Lower lobe of right lung (tissue), 2 donors: ENCODE measurements around the gene PDE11A. TPM values are rescaled to one million over a fixed set of nuclear protein-coding genes. Genes with fewer than 3 reads are reported as not detected.

Experiments used
- ATAC-seq, 2 donors: fragments of 200-7000 bp; cut with Tn5 transposase; one replicate each; pipeline ENCODE4 v1.9.1; 2020 to 2022; ENCODE audit warnings: mild to moderate bottlenecking in 2 of 2, moderate library complexity in 2 of 2
- DNase-seq: peaks from one replicate; pipeline ENCODE4 v3.0.0-alpha.2; 2020
- H3K27ac ChIP-seq: fragments of 200-600 bp; one replicate; pipeline ENCODE4 v1.8.0; 2022
- H3K27me3 ChIP-seq: fragments of 200-600 bp; one replicate; pipeline ENCODE4 v1.8.0; 2022; ENCODE audit warnings: low read depth
- H3K36me3 ChIP-seq: fragments of 200-600 bp; one replicate; pipeline ENCODE4 v1.8.0; 2022; ENCODE audit warnings: mild to moderate bottlenecking
- H3K4me1 ChIP-seq: fragments of 200-600 bp; one replicate; pipeline ENCODE4 v1.8.0; 2022
- H3K4me3 ChIP-seq: fragments of 200-600 bp; one replicate; pipeline ENCODE4 v1.8.0; 2022; ENCODE audit warnings: mild to moderate bottlenecking
- H3K9me3 ChIP-seq: fragments of 200-600 bp; one replicate; pipeline ENCODE4 v1.8.0; 2022
- intact Hi-C: fragments of 100-400 bp; cut with DNase I; formaldehyde crosslinking; loops from one replicate; pipeline ENCODE4 v1.11.0; 2022
- total RNA-seq: library from RNA; stranded (reverse); fragmentation: NEBNext Ultra II Directional; extraction: Animal tissue kit (Norgen Biotek cat#: 25700); gene quantifications from one replicate; pipeline ENCODE4 v1.2.1, GENCODE V29; 2021
- TF ChIP-seq, protein P1 (sequence below): fragments of 200-600 bp; IDR thresholded peaks from one replicate; pipeline ENCODE4 v1.8.0; 2022; ENCODE audit warnings: antibody characterized with exemption, mild to moderate bottlenecking
- donor health status: DM: no; HTN: yes; CAD: no; lungs with severe emphysema.

Gene PDE11A
- total RNA-seq, 1 donor from 2014 or later: 0.27 TPM

DNA sequence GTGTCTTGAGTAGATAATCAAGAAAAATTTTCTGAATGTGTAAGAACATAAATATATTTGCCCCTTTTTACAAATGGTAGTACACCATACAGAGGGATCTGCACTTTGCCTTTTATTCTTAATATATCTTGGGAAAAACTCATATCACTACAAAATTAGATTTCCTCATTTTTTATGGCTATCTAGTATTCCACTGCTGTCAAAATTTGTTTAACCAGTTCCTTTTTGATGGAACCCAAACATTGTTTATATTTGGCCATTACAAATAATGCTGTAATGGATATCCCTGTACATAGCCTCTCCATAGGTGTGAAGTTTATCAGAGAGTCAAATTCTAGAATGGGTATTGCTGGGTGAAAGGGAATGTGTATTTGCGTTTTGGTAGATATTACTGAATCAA is 436.9 kb downstream of the PDE11A start:
- H3K27me3 ChIP-seq: no peaks in the 10 kb centered on the region
- no peak overlapping the region for H3K4me3 ChIP-seq
- DNase-seq: no peak
- no peaks in the 10 kb centered on the region for H3K9me3 ChIP-seq
- no peak overlapping the region for H3K27ac ChIP-seq
- intact Hi-C loops: no loop called here
- ATAC-seq: no peak
- no peaks in the 10 kb centered on the region for H3K36me3 ChIP-seq
- H3K4me1 ChIP-seq: no peaks in the 10 kb centered on the region
- TF ChIP-seq, protein P1, sequence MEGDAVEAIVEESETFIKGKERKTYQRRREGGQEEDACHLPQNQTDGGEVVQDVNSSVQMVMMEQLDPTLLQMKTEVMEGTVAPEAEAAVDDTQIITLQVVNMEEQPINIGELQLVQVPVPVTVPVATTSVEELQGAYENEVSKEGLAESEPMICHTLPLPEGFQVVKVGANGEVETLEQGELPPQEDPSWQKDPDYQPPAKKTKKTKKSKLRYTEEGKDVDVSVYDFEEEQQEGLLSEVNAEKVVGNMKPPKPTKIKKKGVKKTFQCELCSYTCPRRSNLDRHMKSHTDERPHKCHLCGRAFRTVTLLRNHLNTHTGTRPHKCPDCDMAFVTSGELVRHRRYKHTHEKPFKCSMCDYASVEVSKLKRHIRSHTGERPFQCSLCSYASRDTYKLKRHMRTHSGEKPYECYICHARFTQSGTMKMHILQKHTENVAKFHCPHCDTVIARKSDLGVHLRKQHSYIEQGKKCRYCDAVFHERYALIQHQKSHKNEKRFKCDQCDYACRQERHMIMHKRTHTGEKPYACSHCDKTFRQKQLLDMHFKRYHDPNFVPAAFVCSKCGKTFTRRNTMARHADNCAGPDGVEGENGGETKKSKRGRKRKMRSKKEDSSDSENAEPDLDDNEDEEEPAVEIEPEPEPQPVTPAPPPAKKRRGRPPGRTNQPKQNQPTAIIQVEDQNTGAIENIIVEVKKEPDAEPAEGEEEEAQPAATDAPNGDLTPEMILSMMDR: no peak

DNA sequence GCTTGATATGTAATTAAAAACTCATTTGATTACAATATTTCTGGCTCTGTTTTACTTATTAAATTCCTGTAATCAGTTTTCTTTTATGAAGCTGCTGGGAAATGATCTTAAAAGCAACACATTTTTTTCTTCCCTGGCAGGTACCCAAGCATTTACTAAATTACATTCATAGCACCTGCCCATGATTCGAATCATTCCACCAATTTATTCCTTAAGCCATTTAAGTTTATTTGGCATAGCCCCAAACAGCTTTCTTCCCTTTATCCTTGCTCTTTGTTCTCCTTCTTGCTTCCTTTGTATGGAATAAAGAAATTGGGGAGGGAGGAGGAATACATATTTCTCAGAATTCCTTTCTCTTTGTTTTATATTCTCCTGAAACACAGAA is 438.7 kb downstream of the PDE11A start:
- ATAC-seq: no peak
- intact Hi-C loops: no loop called here

DNA sequence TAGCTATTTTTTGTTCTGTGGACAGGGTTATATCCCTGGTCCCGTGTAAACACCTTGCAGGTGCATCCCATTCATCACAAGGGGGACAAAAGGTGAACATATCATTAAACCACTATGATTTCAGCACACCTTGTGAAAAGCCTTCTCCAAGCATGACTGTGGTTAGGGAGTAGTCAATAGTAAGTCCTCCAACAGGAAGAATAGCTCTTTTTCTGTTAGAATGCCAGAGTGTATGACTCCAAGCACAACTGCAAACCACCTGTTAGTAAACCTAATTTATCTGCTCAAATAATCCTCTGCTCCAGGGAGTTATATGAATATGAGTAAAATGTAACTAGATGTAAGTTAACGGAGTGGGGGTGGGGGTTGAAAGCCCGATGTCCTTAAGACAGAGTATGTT is 439.5 kb downstream of the PDE11A start:
- Histone ChIP-seq H3K36me3 (no peaks in the 10 kb centered on the region), H3K4me3 (no peak overlapping the region), H3K27ac (no peak overlapping the region), H3K27me3 (no peaks in the 10 kb centered on the region), H3K4me1 (no peaks in the 10 kb centered on the region), H3K9me3 (no peaks in the 10 kb centered on the region)
- TF ChIP-seq, protein P1: no peak
- intact Hi-C loops: no loop called here
- ATAC-seq (no peak), DNase-seq (no peak)

More for the DNA sequence above, 438.7 kb downstream of the PDE11A start:
- TF ChIP-seq, protein P1: no peak
- no peaks in the 10 kb centered on the region for H3K9me3 ChIP-seq
- H3K27ac ChIP-seq: no peak overlapping the region
- peak overlapping the region; percentile 28 for H3K4me3 ChIP-seq
- no peaks in the 10 kb centered on the region for H3K4me1 ChIP-seq
- H3K36me3 ChIP-seq: no peaks in the 10 kb centered on the region
- H3K27me3 ChIP-seq: no peaks in the 10 kb centered on the region
- no peak for DNase-seq

DNA sequence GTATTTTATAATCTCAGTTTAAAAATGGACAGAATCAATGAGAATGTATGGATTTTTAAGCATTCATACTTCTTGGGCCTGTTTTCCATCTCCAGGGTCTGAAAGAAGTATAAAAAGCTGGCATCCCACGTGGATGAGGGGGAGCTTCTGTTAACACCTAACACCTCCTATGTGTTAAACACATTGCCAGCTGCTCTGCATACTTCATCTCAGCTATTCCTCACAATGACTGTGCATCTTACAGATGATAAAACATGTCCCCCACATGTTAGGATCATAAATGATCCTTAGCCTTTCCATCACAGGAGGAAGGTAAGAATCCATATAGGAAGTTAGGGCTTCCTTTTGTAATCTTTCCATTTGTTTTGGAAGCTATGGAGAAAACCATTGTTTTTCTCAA is 440.9 kb downstream of the PDE11A start:
- intact Hi-C loops: no loop called here
- Histone ChIP-seq H3K36me3 (no peaks in the 10 kb centered on the region), H3K9me3 (no peaks in the 10 kb centered on the region), H3K27me3 (no peaks in the 10 kb centered on the region), H3K4me1 (no peaks in the 10 kb centered on the region), H3K4me3 (no peak overlapping the region), H3K27ac (no peak overlapping the region)
- DNase-seq (no peak), ATAC-seq (no peak)
- TF ChIP-seq, protein P1: no peak

DNA sequence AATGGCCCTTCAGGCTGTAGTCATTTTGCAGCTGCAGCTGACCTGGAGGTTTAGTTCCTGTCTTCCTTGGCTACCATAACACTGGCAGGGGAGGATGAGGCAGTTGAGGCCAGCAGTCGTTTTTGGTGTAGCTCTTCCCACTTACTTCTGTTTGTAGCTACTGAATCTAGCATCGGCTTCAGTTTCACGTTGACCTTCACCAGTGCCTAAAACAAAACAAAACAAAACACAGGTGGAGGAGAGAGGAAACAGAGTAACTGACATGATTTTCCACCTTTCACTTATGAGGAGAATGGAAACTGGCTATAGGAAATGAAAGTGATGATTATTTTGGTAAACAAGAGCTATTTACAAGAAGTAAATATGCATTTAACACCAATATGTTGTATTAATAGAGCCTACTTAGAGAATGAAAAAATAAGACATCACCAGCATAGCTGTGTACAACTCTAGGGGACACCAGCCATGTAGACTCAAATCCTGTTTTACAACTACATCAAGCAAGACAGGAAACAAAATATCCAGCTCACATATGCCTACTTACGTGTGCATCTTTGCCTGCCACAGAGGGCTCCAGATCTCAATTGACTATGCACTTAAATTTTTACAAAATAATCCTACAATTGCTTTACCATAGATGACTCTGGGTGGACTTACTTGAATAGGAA is 443.1 kb downstream of the PDE11A start:
- no peak overlapping the region for H3K27ac ChIP-seq
- TF ChIP-seq, protein P1: no peak
- intact Hi-C loops: no loop called here

More for the DNA sequence above, 443.1 kb downstream of the PDE11A start:
- H3K4me1 ChIP-seq: no peaks in the 10 kb centered on the region
- no peak overlapping the region for H3K4me3 ChIP-seq
- no peaks in the 10 kb centered on the region for H3K9me3 ChIP-seq
- no peaks in the 10 kb centered on the region for H3K36me3 ChIP-seq
- peaks cover 7% of the 10 kb centered on the region for H3K27me3 ChIP-seq
- ATAC-seq: no peak
- DNase-seq: no peak
